GM21390 (cell line): ENCODE data around the gene UBE2E1.
"Not testable (repeated sequence)": the region's sequence is repeated elsewhere in the genome, so short reads cannot be mapped to it uniquely, and the experiment has no call there.

Experiments
- ATAC-seq: cut with Tn5 transposase; IDR thresholded peaks from one replicate; pipeline ENCODE4 v1.9.1; 2021; ENCODE audit not compliant: unreplicated experiment

The UBE2E1 gene

GRCh38 chr3:23877329-23877980 lies 71.7 kb downstream of the UBE2E1 start:
- no peak for ATAC-seq

- ATAC-seq: no peak
Measured at GRCh38 chr3:23879485-23879884, 73.7 kb downstream of the UBE2E1 start.

GRCh38 chr3:23880703-23881339 lies 75.1 kb downstream of the UBE2E1 start:
- no peak for ATAC-seq

GRCh38 chr3:23881993-23882392 lies 76.2 kb downstream of the UBE2E1 start:
- ATAC-seq: not testable (repeated sequence)

- ATAC-seq: no peak
Measured at GRCh38 chr3:23882487-23882918, 76.7 kb downstream of the UBE2E1 start.

GRCh38 chr3:23884481-23884880 lies 78.7 kb downstream of the UBE2E1 start:
- no peak for ATAC-seq

GRCh38 chr3:23885210-23885609 lies 79.5 kb downstream of the UBE2E1 start:
- ATAC-seq: no peak

GRCh38 chr3:23886311-23886710 lies 80.6 kb downstream of the UBE2E1 start:
- no peak for ATAC-seq

- no peak for ATAC-seq
Measured at GRCh38 chr3:23888617-23889228, 83.0 kb downstream of the UBE2E1 start.

GRCh38 chr3:23889386-23889785 lies 83.6 kb downstream of the UBE2E1 start:
- ATAC-seq: no peak

- no peak for ATAC-seq
Measured at GRCh38 chr3:23889950-23890349, 84.2 kb downstream of the UBE2E1 start.

- no peak for ATAC-seq
Measured at GRCh38 chr3:23894254-23895061, 88.7 kb downstream of the UBE2E1 start.

GRCh38 chr3:23895181-23895580 lies 89.4 kb downstream of the UBE2E1 start:
- no peak for ATAC-seq

GRCh38 chr3:23900744-23901143 lies 95.0 kb downstream of the UBE2E1 start:
- ATAC-seq: no peak

- ATAC-seq: no peak
Measured at GRCh38 chr3:23904545-23904944, 98.8 kb downstream of the UBE2E1 start.

GRCh38 chr3:23909341-23909740 lies 103.6 kb downstream of the UBE2E1 start:
- ATAC-seq: no peak

GRCh38 chr3:23911397-23911796 lies 105.6 kb downstream of the UBE2E1 start:
- ATAC-seq: no peak

GRCh38 chr3:23912335-23912734 lies 106.6 kb downstream of the UBE2E1 start:
- ATAC-seq: not testable (repeated sequence)

- ATAC-seq: no peak
Measured at GRCh38 chr3:23913182-23913581, 107.4 kb downstream of the UBE2E1 start.

GRCh38 chr3:23913873-23914743 lies 108.4 kb downstream of the UBE2E1 start:
- no peak for ATAC-seq
